Measurements from ENCODE around the gene NOL7.

The NOL7 gene

GRCh38 chr6:13593720-13594119 lies 21.4 kb upstream of the NOL7 start:
- DNase-seq (ENCODE audit: low read depth in 4 of 4, low spot score in 1 of 4) = no peak

GRCh38 chr6:13597073-13597472 lies 18.1 kb upstream of the NOL7 start:
- no peak for DNase-seq (ENCODE audit: low read depth in 4 of 4, low spot score in 1 of 4)

- no peak for DNase-seq (ENCODE audit: low read depth in 4 of 4, low spot score in 1 of 4)
These were observed 15.1 kb upstream of the NOL7 start for GRCh38 chr6:13600036-13600435.

GRCh38 chr6:13604135-13604534 lies 11.0 kb upstream of the NOL7 start:
- DNase-seq (ENCODE audit: low read depth in 4 of 4, low spot score in 1 of 4) = no peak

GRCh38 chr6:13604546-13605416 lies 10.4 kb upstream of the NOL7 start:
- DNase-seq (ENCODE audit: low read depth in 4 of 4, low spot score in 1 of 4) = no peak

- no peak for DNase-seq (ENCODE audit: low read depth in 4 of 4, low spot score in 1 of 4)
These were observed 9.5 kb upstream of the NOL7 start for GRCh38 chr6:13605634-13606033.

GRCh38 chr6:13611715-13612114 lies 3.4 kb upstream of the NOL7 start:
- DNase-seq (ENCODE audit: low read depth in 4 of 4, low spot score in 1 of 4) = no peak

- no peak for DNase-seq (ENCODE audit: low read depth in 4 of 4, low spot score in 1 of 4)
These were observed 2.0 kb upstream of the NOL7 start for GRCh38 chr6:13613029-13613594.

GRCh38 chr6:13614126-13614925 lies 809 bp upstream of the NOL7 start:
- DNase-seq (ENCODE audit: low read depth in 4 of 4, low spot score in 1 of 4) = peak in 2 of 4 experiments; percentile 15 to 25

GRCh38 chr6:13615792-13616120 lies 621 bp downstream of the NOL7 start:
- DNase-seq (ENCODE audit: low read depth in 4 of 4, low spot score in 1 of 4) = peak in 3 of 4 experiments; percentile 15 to 32 (median 23)

- no peak for DNase-seq (ENCODE audit: low read depth in 4 of 4, low spot score in 1 of 4)
These were observed 1.9 kb downstream of the NOL7 start for GRCh38 chr6:13617066-13617465.

- no peak for DNase-seq (ENCODE audit: low read depth in 4 of 4, low spot score in 1 of 4)
These were observed 9.7 kb downstream of the NOL7 start for GRCh38 chr6:13624871-13625288.

GRCh38 chr6:13629459-13630116 lies 14.5 kb downstream of the NOL7 start:
- DNase-seq (ENCODE audit: low read depth in 4 of 4, low spot score in 1 of 4) = no peak

- no peak for DNase-seq (ENCODE audit: low read depth in 4 of 4, low spot score in 1 of 4)
These were observed 15.4 kb downstream of the NOL7 start for GRCh38 chr6:13630499-13630898.

GRCh38 chr6:13633343-13633742 lies 18.2 kb downstream of the NOL7 start:
- no peak for DNase-seq (ENCODE audit: low read depth in 4 of 4, low spot score in 1 of 4)

GRCh38 chr6:13635948-13636658 lies 21.0 kb downstream of the NOL7 start:
- DNase-seq (ENCODE audit: low read depth in 4 of 4, low spot score in 1 of 4) = no peak

GRCh38 chr6:13638014-13638413 lies 22.9 kb downstream of the NOL7 start:
- DNase-seq (ENCODE audit: low read depth in 4 of 4, low spot score in 1 of 4) = no peak

- no peak for DNase-seq (ENCODE audit: low read depth in 4 of 4, low spot score in 1 of 4)
These were observed 23.5 kb downstream of the NOL7 start for GRCh38 chr6:13638626-13639025.

- no peak for DNase-seq (ENCODE audit: low read depth in 4 of 4, low spot score in 1 of 4)
These were observed 26.2 kb downstream of the NOL7 start for GRCh38 chr6:13641315-13641714.

GRCh38 chr6:13643125-13643524 lies 28.0 kb downstream of the NOL7 start:
- DNase-seq (ENCODE audit: low read depth in 4 of 4, low spot score in 1 of 4) = no peak

GRCh38 chr6:13648850-13649249 lies 33.7 kb downstream of the NOL7 start:
- DNase-seq (ENCODE audit: low read depth in 4 of 4, low spot score in 1 of 4) = no peak

Measured in stimulated activated CD4-positive, alpha-beta T cell treated with anti-CD3 and anti-CD28 coated beads, Interleukin-1b, Interleukin-23, amount 100 ng/mL, for 24 hours (primary cell).